IMR-90 (cell line): ENCODE measurements around the gene CLSTN1. TPM values are rescaled to one million over a fixed set of nuclear protein-coding genes. Genes with fewer than 3 reads are reported as not detected.
"Not testable (repeated sequence)": the region's sequence is repeated elsewhere in the genome, so short reads cannot be mapped to it uniquely, and the experiment has no call there.

Experiments used
- ATAC-seq: fragments of 200-7000 bp; cut with Tn5 transposase; 2 replicates; pipeline ENCODE4 v1.9.1; 2020; ENCODE audit warnings: low read depth, mild to moderate bottlenecking, moderate library complexity
- BruUV-seq: library from RNA; stranded (reverse); fragments of 400-500 nt; replicated peaks from 2 replicates; lab custom pipeline; 2021; lab: Mats Ljungman, UMichigan
- CTCF ChIA-PET: fragments of 300-600 bp; formaldehyde crosslinking; extraction: SDS; loops from one replicate; lab custom pipeline; 2021; ENCODE audit warnings: antibody characterized with exemption; lab: Yijun Ruan, JAX
- POLR2A ChIA-PET: fragments of 300-600 bp; sonication (Branson Sonifier 250); formaldehyde crosslinking; loops from one replicate; lab custom pipeline; 2022; ENCODE audit warnings: antibody characterized with exemption; ENCODE audit not compliant: unreplicated experiment; lab: Charles Lee
- DNase-seq: peaks from one replicate; pipeline ENCODE4 v3.0.0; 2013
- H2AFZ ChIP-seq: replicated peaks from 2 replicates; pipeline ENCODE3; 2013; ENCODE audit warnings: low read length, mild to moderate bottlenecking; ENCODE audit not compliant: poor library complexity
- H2AK5ac ChIP-seq: 2 replicates; pipeline ENCODE4 v1.6.1; 2013; ENCODE audit warnings: low read depth, low read length, inconsistent platforms
- H2AK9ac ChIP-seq: replicated peaks from 2 replicates; pipeline ENCODE3; 2013; ENCODE audit warnings: mild to moderate bottlenecking, low read depth, low read length, moderate library complexity; ENCODE audit not compliant: poor library complexity
- H2BK120ac ChIP-seq: 2 replicates; pipeline ENCODE4 v1.6.1; 2013; ENCODE audit warnings: low read depth, low read length, inconsistent platforms
- H2BK15ac ChIP-seq: 3 replicates; pipeline ENCODE4 v1.6.1; 2013; ENCODE audit warnings: low read depth, low read length, inconsistent platforms
- H2BK20ac ChIP-seq: 2 replicates; pipeline ENCODE4 v1.6.1; 2013; ENCODE audit warnings: low read depth, mild to moderate bottlenecking, inconsistent platforms, low read length, moderate library complexity
- H2BK5ac ChIP-seq: 2 replicates; pipeline ENCODE4 v1.6.1; 2013; ENCODE audit warnings: mild to moderate bottlenecking, low read depth, low read length, inconsistent platforms; ENCODE audit not compliant: poor library complexity, severe bottlenecking
- H3K14ac ChIP-seq: replicated peaks from 2 replicates; pipeline ENCODE4 v1.6.1; 2013; ENCODE audit warnings: low read depth, low read length, inconsistent platforms
- H3K18ac ChIP-seq: 2 replicates; pipeline ENCODE4 v1.6.1; 2013; ENCODE audit warnings: low read depth, low read length, control low read depth
- H3K23ac ChIP-seq: 2 replicates; pipeline ENCODE4 v1.6.1; 2013; ENCODE audit warnings: low read depth, low read length, inconsistent platforms
- H3K27ac ChIP-seq: 2 replicates; pipeline ENCODE4 v1.5.1; 2013; ENCODE audit warnings: mild to moderate bottlenecking, control low read depth, low read length; ENCODE audit not compliant: insufficient read depth
- H3K27me3 ChIP-seq: 2 replicates; pipeline ENCODE4 v1.6.1; 2013; ENCODE audit warnings: low read length; ENCODE audit not compliant: control insufficient read depth, insufficient read depth
- H3K36me3 ChIP-seq: 2 replicates; pipeline ENCODE4 v1.6.1; 2013; ENCODE audit warnings: low read length, mixed read lengths; ENCODE audit not compliant: control insufficient read depth, insufficient read depth
- H3K4ac ChIP-seq: 2 replicates; pipeline ENCODE4 v1.6.1; 2013; ENCODE audit warnings: low read depth, low read length, inconsistent platforms
- H3K4me1 ChIP-seq: 2 replicates; pipeline ENCODE4 v1.6.1; 2013; ENCODE audit warnings: low read length, mixed read lengths; ENCODE audit not compliant: control insufficient read depth, insufficient read depth
- H3K4me2 ChIP-seq: 2 replicates; pipeline ENCODE4 v1.6.1; 2013; ENCODE audit warnings: low read depth, mild to moderate bottlenecking, control low read depth, low read length, moderate library complexity
- H3K4me3 ChIP-seq: 2 replicates; pipeline ENCODE4 v1.5.1; 2013; ENCODE audit warnings: low read depth, mild to moderate bottlenecking, control low read depth, low read length, moderate library complexity; ENCODE audit not compliant: insufficient read depth
- H3K56ac ChIP-seq: 2 replicates; pipeline ENCODE4 v1.6.1; 2013; ENCODE audit warnings: low read length, inconsistent platforms; ENCODE audit not compliant: insufficient read depth; ENCODE audit errors: extremely low read depth
- H3K79me1 ChIP-seq, 2 experiments: 2 replicates each; pipeline ENCODE4 v1.6.1; 2013; ENCODE audit warnings: low read length in 2 of 2, inconsistent platforms in 1 of 2, low read depth in 1 of 2
- H3K9ac ChIP-seq: 2 replicates; pipeline ENCODE4 v1.6.1; 2013; ENCODE audit warnings: low read depth, low read length, control low read depth
- H3K9me1 ChIP-seq: 2 replicates; pipeline ENCODE4 v1.6.1; 2013; ENCODE audit warnings: low read length, inconsistent platforms; ENCODE audit not compliant: insufficient read depth
- H3K9me3 ChIP-seq: 2 replicates; pipeline ENCODE4 v1.6.1; 2013; ENCODE audit warnings: low read length; ENCODE audit not compliant: control insufficient read depth, insufficient read depth
- H4K20me1 ChIP-seq: 2 replicates; pipeline ENCODE4 v1.6.1; 2013; ENCODE audit warnings: low read length, inconsistent platforms; ENCODE audit not compliant: insufficient read depth
- H4K5ac ChIP-seq: 2 replicates; pipeline ENCODE4 v1.6.1; 2013; ENCODE audit warnings: mild to moderate bottlenecking, low read depth, low read length, control low read depth
- H4K8ac ChIP-seq, 2 experiments: 2 replicates each; pipeline ENCODE4 v1.6.1; 2013; ENCODE audit warnings: low read depth in 2 of 2, low read length in 2 of 2, control low read depth in 1 of 2, inconsistent platforms in 1 of 2
- H4K91ac ChIP-seq: 2 replicates; pipeline ENCODE4 v1.6.1; 2013; ENCODE audit warnings: low read depth, low read length, inconsistent platforms; ENCODE audit not compliant: insufficient read depth
- WGBS, 2 experiments: methylation state at CpG; one replicate each; pipeline versions ENCODE4 v1.1.5 to v1.1.7; 2013; ENCODE audit warnings: missing lambda C conversion rate in 2 of 2; ENCODE audit not compliant: insufficient read length in 1 of 2; ENCODE audit errors: extremely low coverage in 2 of 2; 5-methylcytosine and 5-hydroxymethylcytosine counted together
- dilution Hi-C: fragments of 300-500 bp; cut with HindIII; formaldehyde crosslinking; loops from one replicate; pipeline ENCODE4 v1.14.3; 2018; ENCODE audit warnings: low sequenced_read_pairs; ENCODE audit not compliant: unreplicated experiment
- in situ Hi-C: fragments of 300-500 bp; cut with MboI; formaldehyde crosslinking; loops from 3 replicates; pipeline ENCODE4 v1.14.3; 2019; ENCODE audit warnings: low sequenced_read_pairs, inconsistent platforms, mixed read lengths
- intact Hi-C: fragments of 100-400 bp; cut with micrococcal nuclease; formaldehyde crosslinking; loops from 2 replicates; pipeline ENCODE4 v1.10.0; 2022
- polyA plus RNA-seq, 3 experiments: library from polyadenylated mRNA; depleted of rRNA; stranded (reverse); fragments of >200 nt; gene quantifications; 2 replicates each; pipeline ENCODE4 v1.2.3, GENCODE V29; 2012; ENCODE audit warnings: low replicate concordance in 1 of 3
- total RNA-seq: library from RNA; depleted of rRNA; stranded (reverse); fragments of >200 nt; gene quantifications from 2 replicates; pipeline ENCODE4 v1.2.3, GENCODE V29; 2012

The CLSTN1 gene
- total and polyA plus RNA-seq, 2 of the 4 experiments (the other 2 are of a cell fraction) = 30.1 to 72.2 TPM

DNA sequence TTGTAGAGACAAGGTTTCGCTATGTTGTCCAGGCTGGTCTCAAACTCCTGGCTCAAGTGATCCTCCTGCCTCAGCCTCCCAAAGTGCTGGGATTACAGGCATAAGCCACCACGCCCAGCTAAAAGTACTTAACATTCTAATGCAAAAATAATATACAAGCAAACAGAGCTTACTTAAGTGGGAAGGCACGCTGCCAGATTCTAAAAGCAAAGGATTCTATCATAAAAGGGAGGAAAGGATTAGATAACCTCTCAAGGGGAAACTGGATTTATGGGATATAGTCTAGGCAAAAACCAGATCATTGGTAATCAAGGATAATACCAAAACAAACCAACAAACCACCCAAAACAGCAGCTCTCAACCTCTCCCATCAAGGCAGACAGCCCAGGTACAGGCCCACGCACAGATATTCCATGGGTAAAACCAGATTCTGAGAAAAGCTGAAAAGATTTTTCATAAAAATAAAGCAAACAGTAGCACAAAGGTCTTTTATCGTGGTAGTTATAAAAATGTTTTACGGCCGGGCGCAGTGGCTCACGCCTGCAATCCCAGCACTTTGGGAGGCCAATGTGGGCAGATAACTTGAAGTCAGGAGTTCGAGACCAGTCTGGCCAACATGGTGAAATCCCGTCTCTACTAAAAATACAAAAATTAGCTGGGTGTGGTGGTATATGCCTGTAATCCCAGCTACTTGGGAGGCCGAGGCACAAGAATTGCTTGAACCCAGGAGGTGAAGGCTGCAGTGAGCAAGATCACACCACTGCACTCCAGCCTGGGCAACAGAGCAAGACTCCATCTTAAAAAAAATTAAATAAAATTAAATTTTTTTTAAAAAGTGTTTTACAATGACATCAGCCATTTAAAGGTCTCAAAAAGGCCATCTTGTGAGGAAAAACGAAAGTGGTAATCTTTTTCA lies 20.5 kb downstream of the CLSTN1 start:
- H3K27me3 ChIP-seq, H2BK15ac ChIP-seq, H4K8ac ChIP-seq, H4K91ac ChIP-seq, H3K4me1 ChIP-seq, H3K27ac ChIP-seq, H3K9me3 ChIP-seq, DNase-seq, H3K36me3 ChIP-seq, POLR2A ChIA-PET, H2BK120ac ChIP-seq, H3K4me3 ChIP-seq, H2AK5ac ChIP-seq, intact Hi-C loops, H2AK9ac ChIP-seq, H3K56ac ChIP-seq, in situ Hi-C loops, BruUV-seq, H3K4me2 ChIP-seq, H4K5ac ChIP-seq, H3K18ac ChIP-seq, H3K9me1 ChIP-seq, H3K4ac ChIP-seq, H2AFZ ChIP-seq, H2BK5ac ChIP-seq, H3K14ac ChIP-seq, H3K9ac ChIP-seq, dilution Hi-C loops, ATAC-seq, H2BK20ac ChIP-seq, H3K23ac ChIP-seq: not testable (repeated sequence)
- Histone ChIP-seq H3K79me1 (peaks cover 18 to 65% of the 10 kb centered on the region in 2 experiments), H4K20me1 (peaks cover 65% of the 10 kb centered on the region)
- no CpG with 5 or more reads among the region's 13 CpGs for WGBS, 2 experiments
- CTCF ChIA-PET = interaction anchor here (0.6 kb wide), 1 partner anchor 20 kb away, joined by 5 read pairs; no protein-coding TSS in a partner anchor
